Cardiac muscle cell (in vitro differentiated cells and primary cell): ENCODE measurements around the gene PM20D2. TPM values are rescaled to one million over a fixed set of nuclear protein-coding genes. Genes with fewer than 3 reads are reported as not detected.

Experiments used
- DNase-seq, 2 donors: peaks; one replicate each; pipeline versions ENCODE4 v3.0.0 to v3.0.0-alpha.2; 2010 to 2017; ENCODE audit warnings: low read depth in 1 of 2, low spot score in 1 of 2
- H3K27ac ChIP-seq: fragments of 200-600 bp; sonication (generic); 2 replicates; pipeline ENCODE4 v1.5.1; 2016
- H3K27me3 ChIP-seq: fragments of 200-600 bp; sonication (generic); 2 replicates; pipeline ENCODE4 v1.6.0; 2016; ENCODE audit warnings: control low read depth
- H3K36me3 ChIP-seq: fragments of 200-600 bp; sonication (generic); 2 replicates; pipeline ENCODE4 v1.5.1; 2016; ENCODE audit warnings: control low read depth
- H3K4me1 ChIP-seq: fragments of 200-600 bp; sonication (generic); 2 replicates; pipeline ENCODE4 v1.8.1; 2017; ENCODE audit warnings: low read depth, mild to moderate bottlenecking, mixed run types
- H3K4me3 ChIP-seq: fragments of 200-600 bp; sonication (generic); 2 replicates; pipeline ENCODE4 v1.5.1; 2016; ENCODE audit warnings: mild to moderate bottlenecking
- H3K9me3 ChIP-seq: fragments of 200-600 bp; sonication (generic); 2 replicates; pipeline ENCODE4 v1.5.1; 2017; ENCODE audit warnings: low read depth, mild to moderate bottlenecking, control low read depth
- polyA plus RNA-seq: library from polyadenylated mRNA; unstranded; fragments of >200 nt; fragmentation: Nextera tagmentation; extraction: Ambion mirVana; gene quantifications from 2 replicates; pipeline ENCODE4 v1.2.1, GENCODE V29; 2016
- total RNA-seq: library from RNA; depleted of rRNA; stranded (reverse); fragments of >200 nt; gene quantifications from 2 replicates; pipeline ENCODE4 v1.2.3, GENCODE V29; 2016
- TF ChIP-seq, protein P1 (sequence below): IDR thresholded peaks from 2 replicates; pipeline ENCODE4 v1.5.1; 2012; ENCODE audit warnings: low read depth, mild to moderate bottlenecking, low read length

Gene PM20D2, protein sequence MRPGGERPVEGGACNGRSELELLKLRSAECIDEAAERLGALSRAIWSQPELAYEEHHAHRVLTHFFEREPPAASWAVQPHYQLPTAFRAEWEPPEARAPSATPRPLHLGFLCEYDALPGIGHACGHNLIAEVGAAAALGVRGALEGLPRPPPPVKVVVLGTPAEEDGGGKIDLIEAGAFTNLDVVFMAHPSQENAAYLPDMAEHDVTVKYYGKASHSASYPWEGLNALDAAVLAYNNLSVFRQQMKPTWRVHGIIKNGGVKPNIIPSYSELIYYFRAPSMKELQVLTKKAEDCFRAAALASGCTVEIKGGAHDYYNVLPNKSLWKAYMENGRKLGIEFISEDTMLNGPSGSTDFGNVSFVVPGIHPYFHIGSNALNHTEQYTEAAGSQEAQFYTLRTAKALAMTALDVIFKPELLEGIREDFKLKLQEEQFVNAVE
- total RNA-seq (8.9 and 11.4 TPM in 2 replicates), polyA plus RNA-seq (10.6 and 12.2 TPM in 2 replicates)

DNA sequence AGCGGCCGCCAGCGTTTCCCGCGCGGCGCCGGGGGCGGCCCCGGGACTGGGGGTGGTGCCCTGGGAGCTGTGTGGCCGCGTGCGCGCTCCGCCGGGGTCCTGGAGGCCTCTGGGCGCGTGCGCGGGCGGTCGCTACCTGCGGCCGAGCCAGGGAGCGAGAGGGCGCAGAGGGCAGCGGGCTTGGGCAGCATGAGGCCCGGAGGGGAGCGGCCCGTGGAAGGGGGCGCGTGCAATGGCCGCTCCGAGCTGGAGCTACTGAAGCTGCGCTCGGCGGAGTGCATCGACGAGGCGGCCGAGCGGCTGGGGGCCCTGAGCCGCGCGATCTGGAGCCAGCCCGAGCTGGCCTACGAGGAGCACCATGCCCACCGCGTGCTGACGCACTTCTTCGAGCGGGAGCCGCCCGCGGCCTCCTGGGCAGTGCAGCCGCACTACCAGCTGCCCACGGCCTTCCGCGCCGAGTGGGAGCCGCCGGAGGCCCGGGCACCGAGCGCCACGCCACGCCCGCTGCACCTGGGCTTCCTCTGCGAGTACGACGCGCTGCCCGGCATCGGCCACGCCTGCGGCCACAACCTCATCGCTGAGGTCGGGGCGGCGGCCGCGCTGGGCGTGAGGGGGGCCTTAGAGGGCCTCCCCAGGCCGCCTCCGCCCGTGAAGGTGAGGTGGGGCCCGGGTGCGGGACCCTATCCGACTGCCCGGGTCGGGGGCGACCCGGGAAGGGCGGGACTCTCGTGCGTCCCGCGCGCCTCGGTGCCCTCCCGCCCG lies at the start of gene PM20D2:
PM20D2 (plus strand) TSS at position 100 of the 762 bp plus-strand sequence; CDS start at position 190, 90 bp downstream.
- Histone ChIP-seq H3K4me3 (peak within 1 kb of the TSS; percentile 40), H3K9me3 (no peaks in the 10 kb centered on the region), H3K27ac (no peak within 1 kb of the TSS), H3K36me3 (no peaks in the 10 kb centered on the region), H3K27me3 (peaks cover 29% of the 10 kb centered on the region), H3K4me1 (peaks cover 9% of the 10 kb centered on the region)
- DNase-seq, result peak; percentile 51 to 80
- TF ChIP-seq, protein P1, sequence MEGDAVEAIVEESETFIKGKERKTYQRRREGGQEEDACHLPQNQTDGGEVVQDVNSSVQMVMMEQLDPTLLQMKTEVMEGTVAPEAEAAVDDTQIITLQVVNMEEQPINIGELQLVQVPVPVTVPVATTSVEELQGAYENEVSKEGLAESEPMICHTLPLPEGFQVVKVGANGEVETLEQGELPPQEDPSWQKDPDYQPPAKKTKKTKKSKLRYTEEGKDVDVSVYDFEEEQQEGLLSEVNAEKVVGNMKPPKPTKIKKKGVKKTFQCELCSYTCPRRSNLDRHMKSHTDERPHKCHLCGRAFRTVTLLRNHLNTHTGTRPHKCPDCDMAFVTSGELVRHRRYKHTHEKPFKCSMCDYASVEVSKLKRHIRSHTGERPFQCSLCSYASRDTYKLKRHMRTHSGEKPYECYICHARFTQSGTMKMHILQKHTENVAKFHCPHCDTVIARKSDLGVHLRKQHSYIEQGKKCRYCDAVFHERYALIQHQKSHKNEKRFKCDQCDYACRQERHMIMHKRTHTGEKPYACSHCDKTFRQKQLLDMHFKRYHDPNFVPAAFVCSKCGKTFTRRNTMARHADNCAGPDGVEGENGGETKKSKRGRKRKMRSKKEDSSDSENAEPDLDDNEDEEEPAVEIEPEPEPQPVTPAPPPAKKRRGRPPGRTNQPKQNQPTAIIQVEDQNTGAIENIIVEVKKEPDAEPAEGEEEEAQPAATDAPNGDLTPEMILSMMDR, result no peak

DNA sequence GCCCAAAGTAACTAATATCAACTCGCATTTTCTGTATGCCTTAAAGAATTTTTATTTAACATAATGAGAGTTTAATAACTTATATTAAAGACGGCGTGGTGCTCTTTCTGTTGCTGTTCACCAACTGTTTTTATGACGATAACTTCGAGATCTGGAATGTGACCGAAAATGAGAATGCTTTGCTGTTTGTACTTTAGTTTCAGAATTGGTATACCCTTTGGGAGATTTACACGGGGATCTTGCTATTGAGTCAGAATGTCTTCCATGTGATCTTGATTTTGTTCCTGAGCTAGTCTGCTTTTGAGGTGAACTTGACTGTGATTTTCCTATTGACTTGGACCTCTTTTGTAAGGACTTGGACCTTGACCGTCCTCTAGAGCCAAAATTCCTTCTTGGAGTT lies 47.4 kb upstream of the PM20D2 start:
- Histone ChIP-seq H3K27me3 (no peaks in the 10 kb centered on the region), H3K27ac (no peak overlapping the region), H3K4me3 (no peak overlapping the region), H3K4me1 (no peaks in the 10 kb centered on the region), H3K36me3 (peaks cover 12% of the 10 kb centered on the region), H3K9me3 (no peaks in the 10 kb centered on the region)
- TF ChIP-seq, protein P1, result no peak
- no peak for DNase-seq

DNA sequence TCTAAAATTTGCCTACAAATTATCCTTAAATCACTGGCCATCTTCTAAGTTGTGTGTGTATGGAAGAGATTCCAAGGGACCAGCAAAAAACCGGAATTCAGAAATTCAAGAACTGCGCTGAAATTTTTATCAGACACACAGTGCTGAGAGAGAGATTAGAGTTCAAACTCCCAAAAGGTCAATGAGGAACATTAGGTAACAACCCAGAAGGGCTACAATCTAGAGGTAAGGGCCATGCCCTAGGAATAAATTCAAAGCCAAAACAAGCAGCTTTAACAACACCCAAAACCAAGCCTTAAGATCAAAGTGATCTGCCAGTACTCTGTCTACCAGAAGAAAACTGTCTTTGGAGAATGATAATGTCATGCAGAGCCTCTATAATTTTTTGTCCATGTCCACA lies 45.7 kb upstream of the PM20D2 start:
- TF ChIP-seq, protein P1, result no peak
- Histone ChIP-seq H3K4me1 (no peaks in the 10 kb centered on the region), H3K4me3 (no peak overlapping the region), H3K27ac (peak overlapping the region; percentile 13), H3K27me3 (no peaks in the 10 kb centered on the region), H3K36me3 (peaks cover 20% of the 10 kb centered on the region), H3K9me3 (no peaks in the 10 kb centered on the region)
- no peak for DNase-seq

DNA sequence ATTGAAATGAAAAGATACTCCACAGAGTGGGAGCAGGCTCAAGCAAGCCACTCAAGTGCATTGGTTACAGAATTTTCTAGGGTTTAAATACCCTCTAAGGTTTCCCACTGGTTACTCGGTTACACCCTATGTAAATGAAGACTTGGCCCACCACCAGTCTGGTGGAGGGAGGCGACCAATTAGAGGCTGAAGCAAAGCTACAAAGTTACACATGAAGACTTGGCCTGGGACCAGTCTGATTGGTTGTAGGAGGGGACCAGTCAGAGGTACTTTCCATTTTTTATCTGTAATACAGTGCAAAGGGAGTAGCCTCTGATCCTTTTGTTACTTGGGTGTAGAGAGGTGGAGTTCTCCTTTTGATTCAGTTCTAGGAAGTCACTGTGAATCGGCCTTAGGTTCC lies 35.6 kb upstream of the PM20D2 start:
- no peak overlapping the region for H3K4me3 ChIP-seq

DNA sequence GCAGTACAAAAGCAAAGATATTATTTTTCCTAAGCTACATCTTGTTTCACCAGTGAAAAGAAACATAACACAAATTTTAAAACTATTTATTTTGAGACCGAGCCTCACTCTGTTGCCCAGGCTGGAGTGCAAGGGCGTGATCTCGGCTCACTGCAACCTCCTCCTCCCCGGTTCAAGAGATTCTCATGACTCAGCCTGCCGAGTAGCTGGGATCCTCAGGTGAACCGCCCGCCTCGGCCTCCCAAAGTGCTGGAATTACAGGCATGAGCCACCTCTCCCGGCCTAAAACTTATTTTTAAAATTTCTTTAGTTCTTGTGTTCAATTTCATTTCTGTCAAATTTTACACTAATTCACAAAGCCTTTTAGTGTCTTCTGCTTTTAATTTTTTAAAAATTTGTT lies 33.9 kb upstream of the PM20D2 start:
- TF ChIP-seq, protein P1, result no peak
- DNase-seq, result no peak
- no peak overlapping the region for H3K4me3 ChIP-seq
- no peak overlapping the region for H3K27ac ChIP-seq
- no peaks in the 10 kb centered on the region for H3K27me3 ChIP-seq
- H3K9me3 ChIP-seq, result no peaks in the 10 kb centered on the region
- H3K4me1 ChIP-seq, result peaks cover 3% of the 10 kb centered on the region
- H3K36me3 ChIP-seq, result no peaks in the 10 kb centered on the region

More for the DNA sequence above, 35.6 kb upstream of the PM20D2 start:
- H3K27me3 ChIP-seq, result no peaks in the 10 kb centered on the region
- DNase-seq, result no peak
- H3K4me1 ChIP-seq, result no peaks in the 10 kb centered on the region
- TF ChIP-seq, protein P1, result no peak
- H3K27ac ChIP-seq, result no peak overlapping the region
- H3K9me3 ChIP-seq, result no peaks in the 10 kb centered on the region
- peaks cover 4% of the 10 kb centered on the region for H3K36me3 ChIP-seq
